Measurements from ENCODE around the gene SFT2D3. TPM values are rescaled to one million over a fixed set of nuclear protein-coding genes. Genes with fewer than 3 reads are reported as not detected.

SFT2D3 gene, protein sequence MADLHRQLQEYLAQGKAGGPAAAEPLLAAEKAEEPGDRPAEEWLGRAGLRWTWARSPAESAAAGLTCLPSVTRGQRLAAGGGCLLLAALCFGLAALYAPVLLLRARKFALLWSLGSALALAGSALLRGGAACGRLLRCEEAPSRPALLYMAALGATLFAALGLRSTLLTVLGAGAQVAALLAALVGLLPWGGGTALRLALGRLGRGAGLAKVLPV
- total RNA-seq, result 2.7 and 2.9 TPM in 2 replicates

GRCh38 chr2:127701193-127701650, at the start of gene SFT2D3:
SFT2D3 (plus strand) TSS chr2:127701497; CDS start chr2:127701529, 32 bp downstream.

GRCh38 chr2:127675331-127676261, 25.7 kb upstream of the SFT2D3 start, which contains the start of gene LIMS2:
LIMS2 (minus strand) TSS chr2:127675530; CDS start chr2:127675024, 506 bp downstream.

Other genes with a start within 250 kb of the SFT2D3 start
- 44.4 and 53.7 TPM in 2 replicates for gene IWS1, start 175.0 kb upstream of the SFT2D3 start, total RNA-seq
- 0.09 and 0.47 TPM in 2 replicates for gene MYO7B, start 165.8 kb upstream of the SFT2D3 start, total RNA-seq
- not detected in 2 replicates for gene GPR17, start 55.3 kb upstream of the SFT2D3 start, total RNA-seq
- 9.4 and 22.1 TPM in 2 replicates for gene LIMS2, start 26.0 kb upstream of the SFT2D3 start, total RNA-seq
- 23.8 and 29.6 TPM in 2 replicates for gene WDR33, start 109.7 kb downstream of the SFT2D3 start, total RNA-seq
- 23.3 and 24.8 TPM in 2 replicates for gene POLR2D, start 156.7 kb downstream of the SFT2D3 start, total RNA-seq
- 16.0 and 20.7 TPM in 2 replicates for gene AMMECR1L, start 184.5 kb downstream of the SFT2D3 start, total RNA-seq

All from endothelial cell of coronary artery (primary cell).